ENCODE results near the gene SLC22A31.

- TF ChIP-seq REST (IDR thresholded peaks at IDR 0.05; ENCODE audit: insufficient read depth in 1 of 2, low read depth in 2 of 2, low read length in 2 of 2), result no peak
- no peak for TF ChIP-seq TAF1 (IDR thresholded peaks at IDR 0.05; ENCODE audit: borderline replicate concordance, insufficient read depth, low read length)
- no peak for TF ChIP-seq POLR2AphosphoS5 (IDR thresholded peaks at IDR 0.05; ENCODE audit: low read depth, low read length)
These were observed 1.7 kb downstream of the SLC22A31 start for GRCh38 chr16:89198417-89199240.

Data from PFSK-1 (cell line).